HCT116 (cell line): ENCODE results near the gene KCNQ1OT1. TPM values are rescaled to one million over a fixed set of nuclear protein-coding genes. Genes with fewer than 3 reads are reported as not detected.

Experiments
- ATAC-seq: fragments of 200-7000 bp; cut with Tn5 transposase; 2 replicates; pipeline ENCODE4 v1.9.1; 2020; ENCODE audit warnings: mild to moderate bottlenecking, moderate library complexity
- BruUV-seq: library from RNA; stranded (reverse); fragments of 400-500 nt; replicated peaks from 2 replicates; lab custom pipeline; 2021; lab: Mats Ljungman, UMichigan
- CTCF ChIA-PET: fragments of 300-600 bp; sonication (Branson Sonifier 250); formaldehyde crosslinking; loops from one replicate; lab custom pipeline; 2021; ENCODE audit warnings: antibody characterized with exemption; lab: Charles Lee
- POLR2A ChIA-PET: fragments of 300-600, 350-600 bp; sonication (Branson Sonifier 250); formaldehyde crosslinking; loops from one replicate; lab custom pipeline; 2021; ENCODE audit warnings: antibody characterized with exemption; lab: Charles Lee
- RAD21 ChIA-PET, 2 experiments: fragments of 300-600 bp; sonication (Branson Sonifier 250); formaldehyde crosslinking; loops; one replicate each; lab custom pipeline; 2023; ENCODE audit warnings: low total read pairs in 2 of 2; ENCODE audit not compliant: uncharacterized antibody in 2 of 2, unreplicated experiment in 2 of 2, low non-redundant PET in 1 of 2; lab: Charles Lee
- DNase-seq: peaks from one replicate; pipeline ENCODE4 v3.0.0-alpha.2; 2010; ENCODE audit warnings: low read depth, low spot score
- H2AFZ ChIP-seq: fragments of 200-600 bp; shearing (Covaris generic), sonication (generic); 2 replicates; pipeline ENCODE4 v1.6.1; 2017; ENCODE audit warnings: low read depth, mixed run types, mixed read lengths, antibody characterized with exemption, low read length; ENCODE audit not compliant: poor library complexity, severe bottlenecking
- H3K27ac ChIP-seq: 2 replicates; pipeline ENCODE4 v1.5.1; 2012; ENCODE audit warnings: low read depth, low read length
- H3K27me3 ChIP-seq: fragments of 200-600 bp; sonication (generic); 2 replicates; pipeline ENCODE4 v1.6.1; 2016; ENCODE audit warnings: mixed run types, low read length, mixed read lengths; ENCODE audit not compliant: insufficient read depth
- H3K36me3 ChIP-seq, 2 experiments: fragments of 200-500 bp in 1 of 2; fragments of 200-600 bp in 1 of 2; sonication (Bioruptor generic) in 1 of 2; sonication (generic) in 1 of 2; 2 replicates each; pipeline versions ENCODE4 v1.5.1 to v1.6.1; 2014 to 2016; ENCODE audit warnings: low read length in 2 of 2, inconsistent platforms in 1 of 2, mixed read lengths in 1 of 2, mixed run types in 1 of 2; ENCODE audit not compliant: insufficient read depth in 2 of 2, control insufficient read depth in 1 of 2
- H3K4me1 ChIP-seq, 2 experiments: fragments of 200-600 bp in 1 of 2; sonication (generic) in 1 of 2; 2 replicates each; pipeline versions ENCODE4 v1.5.1 to v1.6.1; 2012 to 2017; ENCODE audit warnings: low read length in 2 of 2, inconsistent platforms in 1 of 2, mild to moderate bottlenecking in 1 of 2, mixed read lengths in 1 of 2, mixed run types in 1 of 2, moderate library complexity in 1 of 2; ENCODE audit not compliant: insufficient read depth in 2 of 2, control insufficient read depth in 1 of 2
- H3K4me2 ChIP-seq: fragments of 200-600 bp; sonication (generic); 2 replicates; pipeline ENCODE4 v1.6.1; 2017; ENCODE audit warnings: mixed run types, low read length, mixed read lengths
- H3K4me3 ChIP-seq, 2 experiments: fragments of 200-600 bp in 1 of 2; sonication (generic) in 1 of 2; replicated peaks in 1 of 2; 2 replicates each; pipeline ENCODE4 v1.5.1; 2011 to 2016; ENCODE audit warnings: low read length in 2 of 2, control low read depth in 1 of 2, low read depth in 1 of 2, mild to moderate bottlenecking in 1 of 2, mixed read lengths in 1 of 2, mixed run types in 1 of 2
- H3K79me2 ChIP-seq: fragments of 200-600 bp; sonication (generic); 2 replicates; pipeline ENCODE4 v1.6.1; 2017; ENCODE audit warnings: mild to moderate bottlenecking, mixed run types, low read length, moderate library complexity, mixed read lengths; ENCODE audit not compliant: insufficient read depth
- H3K9ac ChIP-seq: fragments of 200-600 bp; sonication (generic); 2 replicates; pipeline ENCODE4 v1.6.1; 2016; ENCODE audit warnings: low read length, mixed read lengths
- H3K9me2 ChIP-seq: fragments of 200-600 bp; sonication (generic), shearing (Covaris generic); 2 replicates; pipeline ENCODE4 v1.6.1; 2017; ENCODE audit warnings: mixed run types, mild to moderate bottlenecking, moderate library complexity; ENCODE audit not compliant: insufficient read depth
- H3K9me3 ChIP-seq, 2 experiments: fragments of 200-500 bp in 1 of 2; fragments of 200-600 bp in 1 of 2; sonication (Bioruptor generic) in 1 of 2; sonication (generic) in 1 of 2; 2 replicates each; pipeline ENCODE4 v1.6.1; 2014 to 2017; ENCODE audit warnings: low read length in 2 of 2, mixed read lengths in 2 of 2, inconsistent platforms in 1 of 2, low read depth in 1 of 2, mild to moderate bottlenecking in 1 of 2, mixed run types in 1 of 2, moderate library complexity in 1 of 2; ENCODE audit not compliant: control insufficient read depth in 1 of 2, insufficient read depth in 1 of 2
- H4K20me1 ChIP-seq: fragments of 200-600 bp; sonication (generic), shearing (Covaris generic); 2 replicates; pipeline ENCODE4 v1.6.1; 2017; ENCODE audit warnings: mixed run types, mild to moderate bottlenecking, moderate library complexity; ENCODE audit not compliant: insufficient read depth
- CBX3 ChIP-seq: IDR thresholded peaks from 2 replicates; pipeline ENCODE4 v1.6.1; 2012; ENCODE audit warnings: low read depth
- CTCF ChIP-seq, 3 experiments: fragments of 200-600 bp in 1 of 3; sonication (generic) in 1 of 3; IDR thresholded peaks in 2 of 3; conservative IDR thresholded peaks in 1 of 3; 2 replicates each; pipeline ENCODE4 v1.5.1; 2012 to 2017; ENCODE audit warnings: low read depth in 2 of 3, low read length in 2 of 3, antibody characterized with exemption in 1 of 3, borderline replicate concordance in 1 of 3, control low read depth in 1 of 3, mild to moderate bottlenecking in 1 of 3, mixed read lengths in 1 of 3, mixed run types in 1 of 3, moderate library complexity in 1 of 3; ENCODE audit not compliant: insufficient read depth in 1 of 3
- EGR1 ChIP-seq: IDR thresholded peaks from 2 replicates; pipeline ENCODE4 v1.6.1; 2012; ENCODE audit warnings: low read depth
- ELF1 ChIP-seq: IDR thresholded peaks from 2 replicates; pipeline ENCODE4 v1.6.1; 2012; ENCODE audit warnings: low read depth, borderline replicate concordance
- EZH2 ChIP-seq: fragments of 200-600 bp; sonication (generic); IDR thresholded peaks from 2 replicates; pipeline ENCODE4 v1.6.1; 2017; ENCODE audit warnings: antibody characterized with exemption, mixed run types
- MAX ChIP-seq: IDR thresholded peaks from 2 replicates; pipeline ENCODE4 v1.6.1; 2012
- POLR2A ChIP-seq: IDR thresholded peaks from 2 replicates; pipeline ENCODE4 v1.7.0; 2011; ENCODE audit warnings: borderline replicate concordance; ENCODE audit not compliant: insufficient read depth, insufficient read length; ENCODE audit errors: extremely low read depth
- POLR2AphosphoS5 ChIP-seq: IDR thresholded peaks from 2 replicates; pipeline ENCODE4 v1.6.1; 2011; ENCODE audit warnings: mild to moderate bottlenecking, low read depth, low read length, moderate library complexity
- REST ChIP-seq: IDR thresholded peaks from 2 replicates; pipeline ENCODE4 v1.6.1; 2012; ENCODE audit warnings: low read depth
- SIN3A ChIP-seq: IDR thresholded peaks from 2 replicates; pipeline ENCODE4 v1.6.1; 2012; ENCODE audit warnings: low read depth
- SP1 ChIP-seq: IDR thresholded peaks from 2 replicates; pipeline ENCODE4 v1.6.1; 2012; ENCODE audit warnings: low read depth
- SRF ChIP-seq: IDR thresholded peaks from 2 replicates; pipeline ENCODE4 v1.6.1; 2012; ENCODE audit warnings: low read depth
- TCF7L2 ChIP-seq: IDR thresholded peaks from 2 replicates; pipeline ENCODE4 v1.7.0; 2011; ENCODE audit warnings: borderline replicate concordance, inconsistent platforms; ENCODE audit not compliant: insufficient read depth, insufficient read length; ENCODE audit errors: extremely low read depth
- YY1 ChIP-seq: IDR thresholded peaks from 2 replicates; pipeline ENCODE4 v1.6.1; 2011; ENCODE audit warnings: low read length, low read depth, moderate library complexity, mild to moderate bottlenecking; ENCODE audit not compliant: insufficient replicate concordance; ENCODE audit errors: extremely low read depth
- intact Hi-C: fragments of 100-400 bp; cut with micrococcal nuclease; formaldehyde crosslinking; loops from 2 replicates; pipeline ENCODE4 v1.10.0; 2022
- total RNA-seq: library from RNA; stranded (reverse); gene quantifications from one replicate; pipeline ENCODE4 v1.2.1, GENCODE V29; 2021; ENCODE audit not compliant: unreplicated experiment

Gene KCNQ1OT1
- total RNA-seq, 1 experiment from 2014 or later, result 1.1 TPM

GRCh38 chr11:2565447-2566222 is 134.2 kb downstream of the KCNQ1OT1 start:
- no peaks in the 10 kb centered on the region; a peak in 1 of 4 replicates for H3K4me1 ChIP-seq
- H3K79me2 ChIP-seq, result no peaks in the 10 kb centered on the region
- H3K9me3 ChIP-seq, result no peaks in the 10 kb centered on the region
- ChIA-PET RAD21 (no interaction called here), POLR2A (no interaction called here), CTCF (no interaction called here)
- H4K20me1 ChIP-seq, result no peaks in the 10 kb centered on the region
- H3K9ac ChIP-seq, result no peak overlapping the region
- H3K27ac ChIP-seq, result no peak overlapping the region
- H3K36me3 ChIP-seq, result no peaks in the 10 kb centered on the region
- no peak overlapping the region for H3K4me2 ChIP-seq
- no peak overlapping the region for H2AFZ ChIP-seq
- ATAC-seq, result no peak
- BruUV-seq, result no TSS peak
- TF ChIP-seq CBX3 (no peak), SRF (no peak), EZH2 (no peak), SP1 (no peak), CTCF (IDR thresholded peaks at IDR 0.05 in 2 of 3, conservative IDR thresholded peaks at IDR 0.05 in 1 of 3; ENCODE audit: borderline replicate concordance in 1 of 3, insufficient read depth in 1 of 3, low read depth in 2 of 3, low read length in 2 of 3) (no peak), YY1 (no peak), POLR2A (no peak), POLR2AphosphoS5 (no peak), ELF1 (no peak), EGR1 (no peak), MAX (no peak), SIN3A (no peak), REST (no peak), TCF7L2 (no peak)
- no peak for DNase-seq
- H3K27me3 ChIP-seq, result no peaks in the 10 kb centered on the region
- H3K9me2 ChIP-seq, result no peaks in the 10 kb centered on the region
- intact Hi-C loops, result no loop called here
- no peak overlapping the region for H3K4me3 ChIP-seq
